Panc1 (cell line): Measurements from ENCODE around the gene CRIM1. TPM values are rescaled to one million over a fixed set of nuclear protein-coding genes. Genes with fewer than 3 reads are reported as not detected.
A peak's percentile ranks its signal among the peaks of the same experiment; 100 is the strongest.

Experiments used
- ATAC-seq: fragments of 200-7000 bp; cut with Tn5 transposase; 2 replicates; pipeline ENCODE4 v1.9.1; 2020; ENCODE audit warnings: mild to moderate bottlenecking, moderate library complexity
- BruUV-seq: library from RNA; stranded (reverse); fragments of 400-500 nt; replicated peaks from 2 replicates; lab custom pipeline; 2021; lab: Mats Ljungman, UMichigan
- CTCF ChIA-PET: fragments of 300-600 bp; sonication (Branson Sonifier 250); formaldehyde crosslinking; loops from one replicate; lab custom pipeline; 2022; ENCODE audit warnings: antibody characterized with exemption; lab: Charles Lee
- POLR2A ChIA-PET: fragments of 300-600 bp; sonication (Branson Sonifier 250); formaldehyde crosslinking; loops from one replicate; lab custom pipeline; 2022; ENCODE audit warnings: antibody characterized with exemption; lab: Charles Lee
- DNase-seq: peaks from one replicate; pipeline ENCODE4 v3.0.0-alpha.2; 2010; ENCODE audit warnings: low read depth, low spot score
- H3K27ac ChIP-seq: 2 replicates; pipeline ENCODE4 v1.5.1; 2011; ENCODE audit warnings: mild to moderate bottlenecking, low read length, inconsistent platforms
- H3K27me3 ChIP-seq: fragments of 200-500 bp; sonication (Bioruptor generic); 2 replicates; pipeline ENCODE4 v1.6.0; 2014; ENCODE audit warnings: low read length, inconsistent platforms; ENCODE audit not compliant: control insufficient read depth, insufficient read depth
- H3K36me3 ChIP-seq: fragments of 200-500 bp; sonication (Bioruptor generic); 2 replicates; pipeline ENCODE4 v1.5.1; 2014; ENCODE audit warnings: inconsistent platforms, mild to moderate bottlenecking, low read length, moderate library complexity; ENCODE audit not compliant: control insufficient read depth, insufficient read depth
- H3K4me1 ChIP-seq: 2 replicates; pipeline ENCODE4 v1.5.1; 2011; ENCODE audit warnings: inconsistent platforms, mild to moderate bottlenecking, low read length, moderate library complexity; ENCODE audit not compliant: control insufficient read depth, insufficient read depth
- H3K4me3 ChIP-seq, 2 experiments: 2 replicates each; pipeline ENCODE4 v1.5.1; 2011 to 2012; ENCODE audit warnings: low read depth in 2 of 2, low read length in 2 of 2, mild to moderate bottlenecking in 2 of 2, inconsistent platforms in 1 of 2, moderate library complexity in 1 of 2
- H3K9me3 ChIP-seq: fragments of 200-500 bp; sonication (Bioruptor generic); 2 replicates; pipeline ENCODE4 v1.5.1; 2014; ENCODE audit warnings: low read depth, mild to moderate bottlenecking, inconsistent platforms, low read length, moderate library complexity; ENCODE audit not compliant: control insufficient read depth, insufficient read depth
- POLR2AphosphoS5 ChIP-seq: IDR thresholded peaks from 2 replicates; pipeline ENCODE4 v1.6.1; 2012; ENCODE audit warnings: mild to moderate bottlenecking, low read depth, low read length, moderate library complexity
- SIN3A ChIP-seq: IDR thresholded peaks from 2 replicates; pipeline ENCODE4 v1.6.1; 2012; ENCODE audit warnings: low read depth, mild to moderate bottlenecking, low read length, moderate library complexity, borderline replicate concordance; ENCODE audit not compliant: insufficient read depth
- TCF7L2 ChIP-seq: IDR thresholded peaks from 2 replicates; pipeline ENCODE4 v1.6.1; 2011; ENCODE audit warnings: mild to moderate bottlenecking, low read depth, low read length, inconsistent platforms
- in situ Hi-C: cut with HindIII; loops from 2 replicates; pipeline ENCODE4 v1.10.0; 2016; ENCODE audit warnings: low sequenced_read_pairs, low pct_unique_long_range_greater_than_20kb
- intact Hi-C: fragments of 100-400 bp; cut with micrococcal nuclease; formaldehyde crosslinking; loops from one replicate; pipeline ENCODE4 v1.10.0; 2022; ENCODE audit not compliant: unreplicated experiment
- total RNA-seq: library from RNA; stranded (reverse); gene quantifications from one replicate; pipeline ENCODE4 v1.2.1, GENCODE V29; 2021; ENCODE audit not compliant: unreplicated experiment
- TF ChIP-seq, protein P1 (sequence below), 2 experiments: IDR thresholded peaks; 2 replicates each; pipeline ENCODE4 v1.6.1; 2011 to 2012; ENCODE audit warnings: low read depth in 2 of 2, control low read depth in 1 of 2, low read length in 1 of 2, mild to moderate bottlenecking in 1 of 2, moderate library complexity in 1 of 2; ENCODE audit not compliant: insufficient read depth in 1 of 2
- TF ChIP-seq, protein P2 (sequence below): fragments of 450-650 bp; IDR thresholded peaks from 2 replicates; pipeline ENCODE4 v1.5.1; 2017; ENCODE audit warnings: mild to moderate bottlenecking

CRIM1 gene
- total RNA-seq, 1 experiment from 2014 or later = 290 TPM

DNA sequence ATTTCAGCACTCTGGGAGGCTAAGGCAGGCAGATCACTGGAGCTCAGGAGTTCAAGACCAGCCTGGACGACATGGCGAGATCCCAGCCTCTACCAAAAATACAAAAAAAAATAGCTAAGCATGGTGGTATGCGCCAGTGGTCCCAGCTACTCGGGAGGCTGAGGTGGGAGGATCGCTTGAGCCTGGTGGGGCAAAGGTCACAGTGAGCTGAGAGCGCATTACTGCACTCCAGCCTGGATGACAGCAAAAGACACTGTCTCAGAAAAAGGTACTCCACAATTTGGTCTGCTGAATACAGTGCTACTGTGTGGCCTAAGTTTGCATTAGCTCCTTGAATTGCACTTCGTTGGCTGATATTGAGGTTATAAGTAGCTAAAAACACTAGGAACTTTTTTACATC, 144.5 kb downstream of the CRIM1 start:
- ChIA-PET CTCF (no interaction called here), POLR2A (no interaction called here)
- ATAC-seq = no peak
- Histone ChIP-seq H3K4me3 (no peak overlapping the region), H3K4me1 (peaks cover 22% of the 10 kb centered on the region), H3K36me3 (peaks cover 65% of the 10 kb centered on the region), H3K27me3 (no peaks in the 10 kb centered on the region), H3K9me3 (no peaks in the 10 kb centered on the region), H3K27ac (peak overlapping the region; percentile 5; the same call in 1 of the 2 replicates)
- TF ChIP-seq POLR2AphosphoS5 (no peak), TCF7L2 (no peak), SIN3A (no peak)
- TF ChIP-seq, protein P1, sequence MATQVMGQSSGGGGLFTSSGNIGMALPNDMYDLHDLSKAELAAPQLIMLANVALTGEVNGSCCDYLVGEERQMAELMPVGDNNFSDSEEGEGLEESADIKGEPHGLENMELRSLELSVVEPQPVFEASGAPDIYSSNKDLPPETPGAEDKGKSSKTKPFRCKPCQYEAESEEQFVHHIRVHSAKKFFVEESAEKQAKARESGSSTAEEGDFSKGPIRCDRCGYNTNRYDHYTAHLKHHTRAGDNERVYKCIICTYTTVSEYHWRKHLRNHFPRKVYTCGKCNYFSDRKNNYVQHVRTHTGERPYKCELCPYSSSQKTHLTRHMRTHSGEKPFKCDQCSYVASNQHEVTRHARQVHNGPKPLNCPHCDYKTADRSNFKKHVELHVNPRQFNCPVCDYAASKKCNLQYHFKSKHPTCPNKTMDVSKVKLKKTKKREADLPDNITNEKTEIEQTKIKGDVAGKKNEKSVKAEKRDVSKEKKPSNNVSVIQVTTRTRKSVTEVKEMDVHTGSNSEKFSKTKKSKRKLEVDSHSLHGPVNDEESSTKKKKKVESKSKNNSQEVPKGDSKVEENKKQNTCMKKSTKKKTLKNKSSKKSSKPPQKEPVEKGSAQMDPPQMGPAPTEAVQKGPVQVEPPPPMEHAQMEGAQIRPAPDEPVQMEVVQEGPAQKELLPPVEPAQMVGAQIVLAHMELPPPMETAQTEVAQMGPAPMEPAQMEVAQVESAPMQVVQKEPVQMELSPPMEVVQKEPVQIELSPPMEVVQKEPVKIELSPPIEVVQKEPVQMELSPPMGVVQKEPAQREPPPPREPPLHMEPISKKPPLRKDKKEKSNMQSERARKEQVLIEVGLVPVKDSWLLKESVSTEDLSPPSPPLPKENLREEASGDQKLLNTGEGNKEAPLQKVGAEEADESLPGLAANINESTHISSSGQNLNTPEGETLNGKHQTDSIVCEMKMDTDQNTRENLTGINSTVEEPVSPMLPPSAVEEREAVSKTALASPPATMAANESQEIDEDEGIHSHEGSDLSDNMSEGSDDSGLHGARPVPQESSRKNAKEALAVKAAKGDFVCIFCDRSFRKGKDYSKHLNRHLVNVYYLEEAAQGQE (IDR thresholded peaks at IDR 0.05; ENCODE audit: insufficient read depth in 1 of 2, low read depth in 2 of 2, low read length in 1 of 2) = no peak
- TF ChIP-seq, protein P2, sequence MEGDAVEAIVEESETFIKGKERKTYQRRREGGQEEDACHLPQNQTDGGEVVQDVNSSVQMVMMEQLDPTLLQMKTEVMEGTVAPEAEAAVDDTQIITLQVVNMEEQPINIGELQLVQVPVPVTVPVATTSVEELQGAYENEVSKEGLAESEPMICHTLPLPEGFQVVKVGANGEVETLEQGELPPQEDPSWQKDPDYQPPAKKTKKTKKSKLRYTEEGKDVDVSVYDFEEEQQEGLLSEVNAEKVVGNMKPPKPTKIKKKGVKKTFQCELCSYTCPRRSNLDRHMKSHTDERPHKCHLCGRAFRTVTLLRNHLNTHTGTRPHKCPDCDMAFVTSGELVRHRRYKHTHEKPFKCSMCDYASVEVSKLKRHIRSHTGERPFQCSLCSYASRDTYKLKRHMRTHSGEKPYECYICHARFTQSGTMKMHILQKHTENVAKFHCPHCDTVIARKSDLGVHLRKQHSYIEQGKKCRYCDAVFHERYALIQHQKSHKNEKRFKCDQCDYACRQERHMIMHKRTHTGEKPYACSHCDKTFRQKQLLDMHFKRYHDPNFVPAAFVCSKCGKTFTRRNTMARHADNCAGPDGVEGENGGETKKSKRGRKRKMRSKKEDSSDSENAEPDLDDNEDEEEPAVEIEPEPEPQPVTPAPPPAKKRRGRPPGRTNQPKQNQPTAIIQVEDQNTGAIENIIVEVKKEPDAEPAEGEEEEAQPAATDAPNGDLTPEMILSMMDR = no peak
- no peak for DNase-seq
- BruUV-seq = no TSS peak
- intact Hi-C loops = no loop called here
- in situ Hi-C loops = no loop called here

DNA sequence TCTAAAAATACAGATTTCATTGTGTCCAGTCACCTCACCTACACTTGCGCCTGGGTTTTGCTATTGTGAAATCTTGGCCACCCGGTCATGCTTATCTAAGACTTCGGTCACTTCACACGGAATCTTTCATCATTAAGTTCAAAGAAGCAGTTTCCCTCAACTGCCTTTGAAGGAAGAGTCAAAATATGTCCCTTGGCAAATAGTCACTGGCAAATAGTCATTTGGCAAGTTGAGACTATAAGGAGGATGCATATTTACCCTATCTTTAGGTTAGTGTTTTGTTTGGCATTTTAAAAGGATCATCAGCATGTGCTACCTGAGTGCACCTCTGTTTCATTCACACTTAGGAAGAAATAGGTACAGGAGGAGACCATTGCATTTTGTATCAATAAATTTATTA, 146.5 kb downstream of the CRIM1 start:
- TF ChIP-seq SIN3A = no peak
- no peak for TF ChIP-seq TCF7L2
- TF ChIP-seq POLR2AphosphoS5 = no peak
- TF ChIP-seq, protein P2 = no peak
- TF ChIP-seq, protein P1 (IDR thresholded peaks at IDR 0.05; ENCODE audit: insufficient read depth in 1 of 2, low read depth in 2 of 2, low read length in 1 of 2) = no peak
- Histone ChIP-seq H3K9me3 (no peaks in the 10 kb centered on the region), H3K4me3 (no peak overlapping the region), H3K27me3 (no peaks in the 10 kb centered on the region), H3K36me3 (peaks cover 61% of the 10 kb centered on the region), H3K4me1 (peaks cover 34% of the 10 kb centered on the region), H3K27ac (peak overlapping the region; percentile 35; the same call in 1 of the 2 replicates)
- no TSS peak for BruUV-seq
- no peak for ATAC-seq
- no peak for DNase-seq
- ChIA-PET POLR2A (no interaction called here), CTCF (no interaction called here)
- in situ Hi-C loops = no loop called here
- intact Hi-C loops = no loop called here
